NB4 (cell line): ENCODE measurements around the gene CTDP1.

Experiments used
- CTCF ChIP-seq: IDR thresholded peaks from one replicate; pipeline ENCODE4 v1.5.1; 2012; ENCODE audit warnings: low read depth, low read length
- MYC ChIP-seq: IDR thresholded peaks from 2 replicates; pipeline ENCODE4 v1.6.1; 2011; ENCODE audit warnings: low read depth, low read length
- POLR2A ChIP-seq: IDR thresholded peaks from 2 replicates; pipeline ENCODE4 v1.6.1; 2011; ENCODE audit warnings: mild to moderate bottlenecking; ENCODE audit not compliant: insufficient read length; ENCODE audit errors: extremely low read depth

GRCh38 chr18:79748321-79749180 lies 68.9 kb downstream of the CTDP1 start:
- no peak for TF ChIP-seq CTCF
- TF ChIP-seq MYC: no peak
- no peak for TF ChIP-seq POLR2A
